ENCODE measurements around the gene UFL1. TPM values are rescaled to one million over a fixed set of nuclear protein-coding genes. Genes with fewer than 3 reads are reported as not detected.
A peak's percentile ranks its signal among the peaks of the same experiment; 100 is the strongest.

UFL1 gene
- total and polyA plus RNA-seq, 2 experiments from 2014 or later = 9.0 to 9.9 TPM

DNA sequence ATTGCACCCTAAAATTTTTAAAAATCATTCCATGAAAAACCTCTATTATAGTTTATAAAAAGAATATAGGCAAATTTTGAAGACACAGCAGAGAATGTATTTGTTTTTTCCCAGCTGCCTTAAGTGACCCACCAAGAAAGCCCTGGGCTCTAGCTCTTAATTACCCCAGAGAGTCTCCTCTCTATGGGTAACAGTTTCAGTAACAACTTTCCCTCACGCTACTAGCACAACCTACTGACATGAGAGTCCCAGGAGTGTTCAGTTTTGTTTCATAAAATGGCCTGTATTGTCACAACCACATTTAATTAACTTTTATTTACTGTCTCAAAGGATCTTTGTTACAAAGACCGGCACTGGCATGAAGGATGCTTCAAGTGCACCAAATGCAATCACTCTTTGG, 82.8 kb downstream of the UFL1 start:
- H3K27me3 Mint-ChIP-seq (ENCODE audit: insufficient read depth, low read depth, poor library complexity) = no peaks in the 10 kb centered on the region
- H3K4me1 Mint-ChIP-seq = peaks cover 7% of the 10 kb centered on the region; the same call in 2 of the 3 replicates
- 0 out of 2 replicates have a peak, but pooled peaks cover 6% of the 10 kb centered on the region for H3K9me2 ChIP-seq (ENCODE audit: insufficient read depth)
- no peaks in the 10 kb centered on the region for H3K9me3 Mint-ChIP-seq
- H3K36me3 ChIP-seq (ENCODE audit: insufficient read depth) = no peaks in the 10 kb centered on the region
- H3K27ac ChIP-seq (ENCODE audit: low read depth) = no peak overlapping the region
- H3K27me3 ChIP-seq (ENCODE audit: insufficient read depth) = no peaks in the 10 kb centered on the region
- no peaks in the 10 kb centered on the region for H3K79me2 ChIP-seq (replicated peaks; ENCODE audit: insufficient read depth)
- no peaks in the 10 kb centered on the region for H3K36me3 Mint-ChIP-seq (ENCODE audit: low read depth)
- H3K4me3 Mint-ChIP-seq = no peak overlapping the region
- H3K4me1 ChIP-seq (ENCODE audit: insufficient read depth) = peaks cover 5% of the 10 kb centered on the region; the same call in 1 of the 2 replicates
- H3K4me2 ChIP-seq = no peak overlapping the region
- no peak overlapping the region for H3K4me3 ChIP-seq
- no peak overlapping the region for H2AFZ ChIP-seq
- H3F3A ChIP-seq (replicated peaks; ENCODE audit: low read depth) = no peaks in the 10 kb centered on the region
- TF ChIP-seq ZNF331 (CRISPR knock-in tag; IDR thresholded peaks at IDR 0.05; ENCODE audit: low read depth) (no peak), CREB1 (CRISPR knock-in tag; IDR thresholded peaks at IDR 0.05; ENCODE audit: low read depth) (no peak), EZH2 (IDR thresholded peaks at IDR 0.05; ENCODE audit: low read depth, unreplicated experiment) (no peak), POLR2AphosphoS5 (IDR thresholded peaks at IDR 0.05; ENCODE audit: low read depth) (no peak), EZH2phosphoT487 (IDR thresholded peaks at IDR 0.05; ENCODE audit: unreplicated experiment) (no peak), STAT1 (IDR thresholded peaks at IDR 0.05; ENCODE audit: unreplicated experiment) (no peak), NANOG (IDR thresholded peaks at IDR 0.05; ENCODE audit: borderline replicate concordance) (no peak), JUNB (IDR thresholded peaks at IDR 0.05; ENCODE audit: unreplicated experiment) (no peak), ZNF114 (CRISPR knock-in tag; IDR thresholded peaks at IDR 0.05) (no peak)
- TF ChIP-seq, protein P1, sequence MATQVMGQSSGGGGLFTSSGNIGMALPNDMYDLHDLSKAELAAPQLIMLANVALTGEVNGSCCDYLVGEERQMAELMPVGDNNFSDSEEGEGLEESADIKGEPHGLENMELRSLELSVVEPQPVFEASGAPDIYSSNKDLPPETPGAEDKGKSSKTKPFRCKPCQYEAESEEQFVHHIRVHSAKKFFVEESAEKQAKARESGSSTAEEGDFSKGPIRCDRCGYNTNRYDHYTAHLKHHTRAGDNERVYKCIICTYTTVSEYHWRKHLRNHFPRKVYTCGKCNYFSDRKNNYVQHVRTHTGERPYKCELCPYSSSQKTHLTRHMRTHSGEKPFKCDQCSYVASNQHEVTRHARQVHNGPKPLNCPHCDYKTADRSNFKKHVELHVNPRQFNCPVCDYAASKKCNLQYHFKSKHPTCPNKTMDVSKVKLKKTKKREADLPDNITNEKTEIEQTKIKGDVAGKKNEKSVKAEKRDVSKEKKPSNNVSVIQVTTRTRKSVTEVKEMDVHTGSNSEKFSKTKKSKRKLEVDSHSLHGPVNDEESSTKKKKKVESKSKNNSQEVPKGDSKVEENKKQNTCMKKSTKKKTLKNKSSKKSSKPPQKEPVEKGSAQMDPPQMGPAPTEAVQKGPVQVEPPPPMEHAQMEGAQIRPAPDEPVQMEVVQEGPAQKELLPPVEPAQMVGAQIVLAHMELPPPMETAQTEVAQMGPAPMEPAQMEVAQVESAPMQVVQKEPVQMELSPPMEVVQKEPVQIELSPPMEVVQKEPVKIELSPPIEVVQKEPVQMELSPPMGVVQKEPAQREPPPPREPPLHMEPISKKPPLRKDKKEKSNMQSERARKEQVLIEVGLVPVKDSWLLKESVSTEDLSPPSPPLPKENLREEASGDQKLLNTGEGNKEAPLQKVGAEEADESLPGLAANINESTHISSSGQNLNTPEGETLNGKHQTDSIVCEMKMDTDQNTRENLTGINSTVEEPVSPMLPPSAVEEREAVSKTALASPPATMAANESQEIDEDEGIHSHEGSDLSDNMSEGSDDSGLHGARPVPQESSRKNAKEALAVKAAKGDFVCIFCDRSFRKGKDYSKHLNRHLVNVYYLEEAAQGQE (IDR thresholded peaks at IDR 0.05; ENCODE audit: unreplicated experiment) = no peak
- TF ChIP-seq, protein P2, sequence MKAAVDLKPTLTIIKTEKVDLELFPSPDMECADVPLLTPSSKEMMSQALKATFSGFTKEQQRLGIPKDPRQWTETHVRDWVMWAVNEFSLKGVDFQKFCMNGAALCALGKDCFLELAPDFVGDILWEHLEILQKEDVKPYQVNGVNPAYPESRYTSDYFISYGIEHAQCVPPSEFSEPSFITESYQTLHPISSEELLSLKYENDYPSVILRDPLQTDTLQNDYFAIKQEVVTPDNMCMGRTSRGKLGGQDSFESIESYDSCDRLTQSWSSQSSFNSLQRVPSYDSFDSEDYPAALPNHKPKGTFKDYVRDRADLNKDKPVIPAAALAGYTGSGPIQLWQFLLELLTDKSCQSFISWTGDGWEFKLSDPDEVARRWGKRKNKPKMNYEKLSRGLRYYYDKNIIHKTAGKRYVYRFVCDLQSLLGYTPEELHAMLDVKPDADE (IDR thresholded peaks at IDR 0.05) = no peak
- TF ChIP-seq, protein P3, sequence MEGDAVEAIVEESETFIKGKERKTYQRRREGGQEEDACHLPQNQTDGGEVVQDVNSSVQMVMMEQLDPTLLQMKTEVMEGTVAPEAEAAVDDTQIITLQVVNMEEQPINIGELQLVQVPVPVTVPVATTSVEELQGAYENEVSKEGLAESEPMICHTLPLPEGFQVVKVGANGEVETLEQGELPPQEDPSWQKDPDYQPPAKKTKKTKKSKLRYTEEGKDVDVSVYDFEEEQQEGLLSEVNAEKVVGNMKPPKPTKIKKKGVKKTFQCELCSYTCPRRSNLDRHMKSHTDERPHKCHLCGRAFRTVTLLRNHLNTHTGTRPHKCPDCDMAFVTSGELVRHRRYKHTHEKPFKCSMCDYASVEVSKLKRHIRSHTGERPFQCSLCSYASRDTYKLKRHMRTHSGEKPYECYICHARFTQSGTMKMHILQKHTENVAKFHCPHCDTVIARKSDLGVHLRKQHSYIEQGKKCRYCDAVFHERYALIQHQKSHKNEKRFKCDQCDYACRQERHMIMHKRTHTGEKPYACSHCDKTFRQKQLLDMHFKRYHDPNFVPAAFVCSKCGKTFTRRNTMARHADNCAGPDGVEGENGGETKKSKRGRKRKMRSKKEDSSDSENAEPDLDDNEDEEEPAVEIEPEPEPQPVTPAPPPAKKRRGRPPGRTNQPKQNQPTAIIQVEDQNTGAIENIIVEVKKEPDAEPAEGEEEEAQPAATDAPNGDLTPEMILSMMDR (conservative IDR thresholded peaks at IDR 0.05; ENCODE audit: low read depth in 2 of 2) = no peak
- TF ChIP-seq, protein P4, sequence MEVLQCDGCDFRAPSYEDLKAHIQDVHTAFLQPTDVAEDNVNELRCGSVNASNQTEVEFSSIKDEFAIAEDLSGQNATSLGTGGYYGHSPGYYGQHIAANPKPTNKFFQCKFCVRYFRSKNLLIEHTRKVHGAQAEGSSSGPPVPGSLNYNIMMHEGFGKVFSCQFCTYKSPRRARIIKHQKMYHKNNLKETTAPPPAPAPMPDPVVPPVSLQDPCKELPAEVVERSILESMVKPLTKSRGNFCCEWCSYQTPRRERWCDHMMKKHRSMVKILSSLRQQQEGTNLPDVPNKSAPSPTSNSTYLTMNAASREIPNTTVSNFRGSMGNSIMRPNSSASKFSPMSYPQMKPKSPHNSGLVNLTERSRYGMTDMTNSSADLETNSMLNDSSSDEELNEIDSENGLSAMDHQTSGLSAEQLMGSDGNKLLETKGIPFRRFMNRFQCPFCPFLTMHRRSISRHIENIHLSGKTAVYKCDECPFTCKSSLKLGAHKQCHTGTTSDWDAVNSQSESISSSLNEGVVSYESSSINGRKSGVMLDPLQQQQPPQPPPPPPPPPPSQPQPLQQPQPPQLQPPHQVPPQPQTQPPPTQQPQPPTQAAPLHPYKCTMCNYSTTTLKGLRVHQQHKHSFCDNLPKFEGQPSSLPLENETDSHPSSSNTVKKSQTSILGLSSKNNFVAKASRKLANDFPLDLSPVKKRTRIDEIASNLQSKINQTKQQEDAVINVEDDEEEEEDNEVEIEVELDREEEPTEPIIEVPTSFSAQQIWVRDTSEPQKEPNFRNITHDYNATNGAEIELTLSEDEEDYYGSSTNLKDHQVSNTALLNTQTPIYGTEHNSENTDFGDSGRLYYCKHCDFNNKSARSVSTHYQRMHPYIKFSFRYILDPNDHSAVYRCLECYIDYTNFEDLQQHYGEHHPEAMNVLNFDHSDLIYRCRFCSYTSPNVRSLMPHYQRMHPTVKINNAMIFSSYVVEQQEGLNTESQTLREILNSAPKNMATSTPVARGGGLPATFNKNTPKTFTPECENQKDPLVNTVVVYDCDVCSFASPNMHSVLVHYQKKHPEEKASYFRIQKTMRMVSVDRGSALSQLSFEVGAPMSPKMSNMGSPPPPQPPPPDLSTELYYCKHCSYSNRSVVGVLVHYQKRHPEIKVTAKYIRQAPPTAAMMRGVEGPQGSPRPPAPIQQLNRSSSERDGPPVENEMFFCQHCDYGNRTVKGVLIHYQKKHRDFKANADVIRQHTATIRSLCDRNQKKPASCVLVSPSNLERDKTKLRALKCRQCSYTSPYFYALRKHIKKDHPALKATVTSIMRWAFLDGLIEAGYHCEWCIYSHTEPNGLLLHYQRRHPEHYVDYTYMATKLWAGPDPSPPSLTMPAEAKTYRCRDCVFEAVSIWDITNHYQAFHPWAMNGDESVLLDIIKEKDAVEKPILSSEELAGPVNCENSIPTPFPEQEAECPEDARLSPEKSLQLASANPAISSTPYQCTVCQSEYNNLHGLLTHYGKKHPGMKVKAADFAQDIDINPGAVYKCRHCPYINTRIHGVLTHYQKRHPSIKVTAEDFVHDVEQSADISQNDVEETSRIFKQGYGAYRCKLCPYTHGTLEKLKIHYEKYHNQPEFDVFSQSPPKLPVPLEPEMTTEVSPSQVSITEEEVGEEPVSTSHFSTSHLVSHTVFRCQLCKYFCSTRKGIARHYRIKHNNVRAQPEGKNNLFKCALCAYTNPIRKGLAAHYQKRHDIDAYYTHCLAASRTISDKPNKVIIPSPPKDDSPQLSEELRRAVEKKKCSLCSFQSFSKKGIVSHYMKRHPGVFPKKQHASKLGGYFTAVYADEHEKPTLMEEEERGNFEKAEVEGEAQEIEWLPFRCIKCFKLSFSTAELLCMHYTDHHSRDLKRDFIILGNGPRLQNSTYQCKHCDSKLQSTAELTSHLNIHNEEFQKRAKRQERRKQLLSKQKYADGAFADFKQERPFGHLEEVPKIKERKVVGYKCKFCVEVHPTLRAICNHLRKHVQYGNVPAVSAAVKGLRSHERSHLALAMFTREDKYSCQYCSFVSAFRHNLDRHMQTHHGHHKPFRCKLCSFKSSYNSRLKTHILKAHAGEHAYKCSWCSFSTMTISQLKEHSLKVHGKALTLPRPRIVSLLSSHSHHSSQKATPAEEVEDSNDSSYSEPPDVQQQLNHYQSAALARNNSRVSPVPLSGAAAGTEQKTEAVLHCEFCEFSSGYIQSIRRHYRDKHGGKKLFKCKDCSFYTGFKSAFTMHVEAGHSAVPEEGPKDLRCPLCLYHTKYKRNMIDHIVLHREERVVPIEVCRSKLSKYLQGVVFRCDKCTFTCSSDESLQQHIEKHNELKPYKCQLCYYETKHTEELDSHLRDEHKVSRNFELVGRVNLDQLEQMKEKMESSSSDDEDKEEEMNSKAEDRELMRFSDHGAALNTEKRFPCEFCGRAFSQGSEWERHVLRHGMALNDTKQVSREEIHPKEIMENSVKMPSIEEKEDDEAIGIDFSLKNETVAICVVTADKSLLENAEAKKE (CRISPR knock-in tag; IDR thresholded peaks at IDR 0.05) = no peak
- H3K27ac Mint-ChIP-seq = 0 out of 2 replicates have a peak overlapping the region, but pooled peaks have one; percentile 15
- no peak for ATAC-seq
- no peak for DNase-seq (ENCODE audit: low spot score)
- no peaks in the 10 kb centered on the region for H4K20me1 ChIP-seq (replicated peaks; ENCODE audit: insufficient read depth)

Measured in GM23338 (cell line).